Measurements from ENCODE around the gene DIRAS1.
A peak's percentile ranks its signal among the peaks of the same experiment; 100 is the strongest.
"Not testable (repeated sequence)": the region's sequence is repeated elsewhere in the genome, so short reads cannot be mapped to it uniquely, and the experiment has no call there.

Gene DIRAS1

DNA sequence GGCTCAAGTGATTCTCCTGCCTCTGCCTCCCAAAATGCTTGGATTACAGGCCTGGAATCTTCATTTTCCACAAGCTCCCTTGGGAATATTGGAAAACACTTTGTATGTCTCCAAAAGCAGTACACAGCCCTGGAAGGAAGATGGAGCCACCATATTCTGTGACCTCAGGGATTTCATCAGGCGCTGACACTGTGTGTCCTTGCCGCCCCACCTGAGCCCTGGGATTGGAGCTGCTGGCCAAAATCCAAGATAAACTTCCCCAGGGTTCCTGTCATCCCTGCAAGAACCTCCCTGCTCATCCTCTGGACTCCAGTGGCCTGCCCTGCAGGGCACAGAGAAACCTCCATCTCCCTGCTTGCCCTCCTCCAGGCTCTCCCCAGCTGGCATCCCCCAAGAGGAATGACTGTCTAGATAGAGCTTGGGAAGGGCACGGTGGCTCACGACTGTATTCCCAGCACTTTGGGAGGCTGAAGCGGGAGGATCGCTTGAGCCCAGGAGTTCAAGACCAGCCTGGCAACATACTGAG is 17.4 kb downstream of the DIRAS1 start:
- DNase-seq, result no peak

DNA sequence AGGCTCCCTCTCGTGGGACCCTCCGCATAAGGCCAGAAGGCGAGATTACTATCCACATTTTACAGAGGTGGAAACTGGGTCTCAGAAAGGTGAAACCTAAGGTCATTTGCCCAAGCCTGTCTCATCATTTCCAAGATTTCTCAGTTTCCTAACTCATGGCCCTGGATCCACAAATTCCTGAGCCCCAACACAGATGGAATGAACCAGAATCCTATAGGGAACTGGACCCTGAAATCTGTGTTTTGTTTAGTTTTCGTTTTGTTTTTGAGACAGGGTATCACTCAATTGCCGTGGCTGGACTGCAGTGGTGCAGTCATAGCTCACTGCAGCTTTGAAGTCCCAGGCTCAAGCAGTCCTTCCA is 18.1 kb downstream of the DIRAS1 start:
- DNase-seq, result no peak

DNA sequence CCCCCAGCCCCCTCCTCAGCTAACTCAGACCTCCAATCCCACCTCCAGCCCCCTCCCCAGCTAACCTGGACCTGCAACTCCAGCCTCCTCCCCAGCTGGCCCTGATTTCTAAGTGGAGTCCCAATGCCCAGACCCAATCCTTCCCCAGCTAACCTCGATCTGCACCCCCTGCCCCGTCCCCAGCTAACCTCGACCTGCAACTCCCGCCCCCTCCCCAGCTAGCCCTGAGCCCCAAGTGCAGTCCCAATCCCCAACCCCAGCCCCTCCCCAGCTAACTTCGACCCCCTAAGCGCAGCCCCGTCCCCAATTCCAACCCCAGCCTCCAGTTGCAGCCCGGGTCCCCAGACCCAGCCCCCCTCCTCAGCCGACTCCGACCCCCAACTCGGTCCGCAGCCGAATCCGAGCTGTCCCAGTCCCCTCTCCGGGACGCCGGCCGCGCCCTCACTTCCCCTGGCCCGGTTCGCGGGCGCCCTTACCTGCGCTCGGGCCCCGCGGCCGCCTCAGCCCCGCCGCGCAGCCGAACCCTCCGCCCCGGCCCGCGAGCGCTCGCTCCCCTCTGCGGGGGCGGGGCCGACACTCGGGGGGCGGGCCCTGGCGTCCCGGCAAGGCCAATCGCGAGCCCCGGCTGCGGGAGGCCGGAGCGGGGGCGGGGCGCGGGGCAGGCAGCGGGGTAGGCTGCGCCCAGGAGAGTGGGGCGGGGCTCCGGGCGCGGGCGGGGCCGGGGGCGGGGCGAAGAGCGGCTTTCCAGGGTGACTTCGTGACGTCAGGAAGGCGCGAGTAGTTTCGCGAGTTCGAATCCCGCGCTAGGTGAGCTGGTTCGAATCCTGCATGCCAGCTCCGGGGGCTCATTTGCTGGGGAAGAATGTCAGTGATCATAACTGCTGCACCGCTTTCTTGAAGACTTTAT is 18.7 kb downstream of the DIRAS1 start, which contains the start of gene GNG7:
GNG7 (minus strand) TSS at position 525 of the 907 bp plus-strand sequence. CDS start 182,006 bp downstream, outside the sequence.
- DNase-seq, result peak; percentile 92

DNA sequence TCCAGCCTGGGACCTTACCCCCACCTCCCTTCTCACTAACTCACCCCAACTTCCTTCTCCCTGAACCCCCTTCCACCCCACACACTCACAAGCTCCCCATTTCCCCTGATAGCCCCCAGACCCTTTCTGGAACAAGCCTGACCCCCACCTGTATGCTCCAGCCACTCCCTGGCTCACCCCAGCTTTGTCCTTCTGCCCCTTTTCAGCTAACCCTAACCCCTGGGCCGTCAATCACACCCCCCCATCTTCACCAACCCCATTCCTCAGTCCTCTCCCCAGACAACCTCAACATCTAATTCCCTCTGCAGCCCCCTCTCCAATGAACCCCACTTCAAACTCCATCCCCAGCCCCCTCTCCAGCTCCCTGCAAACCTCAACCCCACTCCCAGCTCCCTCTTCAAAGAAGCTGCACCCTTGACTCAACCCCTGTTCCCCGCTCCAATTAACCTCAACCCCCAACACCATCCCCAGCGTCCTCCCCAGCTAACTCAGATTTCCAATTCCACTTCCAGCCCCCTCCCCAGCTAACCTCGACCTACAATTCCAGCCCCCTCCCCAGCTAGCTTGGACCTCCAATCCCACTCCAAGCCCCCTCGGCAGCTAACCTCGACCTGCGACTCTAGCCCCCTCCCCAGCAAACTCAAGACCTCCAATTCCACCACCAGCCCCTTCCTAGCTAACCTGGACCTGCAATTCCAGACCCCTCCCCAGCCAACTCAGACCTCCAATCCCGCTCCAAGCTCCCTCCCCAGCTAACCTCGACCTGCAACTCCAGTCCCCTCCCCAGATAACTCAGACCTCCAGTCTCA is 19.6 kb downstream of the DIRAS1 start:
- DNase-seq, result no peak

DNA sequence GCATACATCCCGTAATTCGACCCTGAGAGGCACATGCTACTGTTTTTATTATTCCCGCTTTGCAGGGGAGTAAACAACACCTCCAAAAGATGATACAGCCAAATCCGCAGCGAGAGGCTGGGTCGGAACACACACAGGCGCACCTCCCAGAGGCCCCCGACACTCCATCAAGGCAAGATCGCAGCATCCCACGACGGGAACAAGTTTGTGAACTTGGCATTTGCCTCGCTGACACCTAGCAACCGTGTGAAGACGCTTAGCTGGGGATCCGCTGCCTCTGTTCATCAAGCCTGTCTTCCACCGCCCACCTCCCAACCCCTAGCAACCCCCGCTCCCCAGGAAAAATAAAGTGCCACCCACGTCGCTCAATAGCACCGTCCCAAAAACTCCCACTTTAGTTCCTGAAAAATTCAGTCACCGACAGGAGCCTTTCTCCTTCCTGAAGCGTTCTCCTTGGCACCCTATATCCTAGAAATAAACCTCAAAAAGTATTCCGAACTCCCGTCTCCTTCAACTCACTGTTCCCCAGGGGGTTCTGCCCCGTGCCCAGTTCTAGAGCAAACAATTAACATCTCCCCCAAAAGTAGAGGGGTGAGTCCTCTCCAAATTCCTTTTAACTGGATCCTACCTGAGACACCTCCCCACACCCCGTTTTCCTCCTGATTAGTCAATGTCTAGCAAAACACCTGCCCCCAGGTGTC is 20.4 kb downstream of the DIRAS1 start:
- no peak for DNase-seq

DNA sequence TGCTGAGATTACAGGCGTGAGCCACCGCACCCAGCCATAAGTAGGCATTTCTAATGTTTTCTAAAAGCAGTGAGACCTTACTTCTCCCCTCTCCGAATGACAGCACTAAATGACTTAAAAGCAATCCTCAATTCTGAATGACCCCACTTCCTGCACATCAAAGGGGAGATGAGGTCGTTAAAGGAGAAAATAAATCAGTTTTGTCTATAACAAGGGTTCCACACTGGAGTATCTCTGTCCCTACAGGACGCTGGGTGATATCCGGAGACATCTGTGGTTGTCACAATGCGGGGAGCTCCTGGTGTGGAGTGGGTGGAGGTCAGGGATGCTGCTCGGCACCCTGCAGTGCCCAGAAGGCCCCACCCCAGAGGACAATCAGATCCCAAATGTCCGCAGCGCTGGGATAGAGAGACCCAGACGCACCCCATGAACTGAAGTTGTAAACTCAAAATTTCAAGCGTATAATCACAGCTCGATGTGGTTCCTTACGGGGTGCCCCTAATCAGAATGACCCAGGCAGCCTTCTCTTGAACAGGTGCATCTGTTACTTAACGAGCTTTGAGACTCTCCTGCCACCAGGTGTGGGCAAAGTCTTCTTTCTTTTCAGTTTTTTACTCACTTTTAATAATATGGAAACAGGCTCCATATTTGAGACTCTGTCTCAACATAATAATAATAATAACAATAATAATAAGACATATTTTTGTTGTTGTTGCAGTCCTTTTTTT is 21.6 kb downstream of the DIRAS1 start:
- DNase-seq, result no peak

DNA sequence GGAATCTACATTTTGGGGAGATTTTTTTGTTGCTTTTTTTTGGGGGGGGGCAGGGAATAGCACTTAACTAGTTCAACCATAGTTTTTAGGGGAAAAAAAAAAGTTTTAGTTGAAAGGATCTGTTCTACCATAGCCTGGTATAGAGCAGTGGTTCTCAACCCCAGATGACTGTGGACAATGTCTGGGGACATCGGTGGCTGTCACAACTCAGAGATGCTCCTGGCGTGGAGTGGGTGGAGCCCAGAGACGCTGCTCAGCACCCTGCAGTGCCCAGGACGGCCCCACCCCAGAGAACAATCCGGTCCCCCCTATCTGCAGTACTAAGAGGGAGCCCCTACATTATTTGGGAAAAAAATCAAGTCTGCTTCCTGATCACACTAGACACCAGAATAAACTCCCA is 27.0 kb downstream of the DIRAS1 start:
- DNase-seq, result no peak

DNA sequence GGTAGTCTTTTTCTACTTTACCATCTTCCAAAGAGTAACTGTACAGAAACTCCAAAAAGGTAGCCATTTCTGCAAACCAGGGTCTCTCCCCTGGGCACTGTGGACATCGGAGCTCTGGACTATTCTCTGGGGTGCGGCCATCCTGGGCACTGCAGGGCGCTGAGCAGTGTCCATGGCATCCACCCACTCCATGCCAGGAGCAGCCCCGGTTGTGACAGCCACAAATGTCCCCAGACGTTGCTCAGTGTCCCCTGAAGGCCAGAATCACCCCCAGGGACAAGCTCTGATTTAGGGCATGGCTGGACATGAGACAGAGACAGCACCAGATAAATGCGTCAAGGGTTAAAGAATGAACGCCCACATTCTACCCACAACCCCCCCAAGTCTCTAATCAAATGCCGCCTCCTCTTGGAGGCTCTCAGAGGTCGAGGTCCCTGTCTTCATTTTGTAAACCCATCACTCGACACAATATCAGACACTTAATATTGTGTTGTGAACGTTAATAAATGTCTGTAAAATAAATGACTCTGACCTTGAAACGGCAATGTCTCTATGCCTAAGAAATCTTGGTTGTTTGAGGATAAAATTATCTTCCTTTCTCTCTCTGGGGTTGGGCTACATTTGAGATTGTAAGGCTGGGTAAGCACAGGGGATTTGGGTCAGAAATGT is 27.5 kb downstream of the DIRAS1 start:
- no peak for DNase-seq

DNA sequence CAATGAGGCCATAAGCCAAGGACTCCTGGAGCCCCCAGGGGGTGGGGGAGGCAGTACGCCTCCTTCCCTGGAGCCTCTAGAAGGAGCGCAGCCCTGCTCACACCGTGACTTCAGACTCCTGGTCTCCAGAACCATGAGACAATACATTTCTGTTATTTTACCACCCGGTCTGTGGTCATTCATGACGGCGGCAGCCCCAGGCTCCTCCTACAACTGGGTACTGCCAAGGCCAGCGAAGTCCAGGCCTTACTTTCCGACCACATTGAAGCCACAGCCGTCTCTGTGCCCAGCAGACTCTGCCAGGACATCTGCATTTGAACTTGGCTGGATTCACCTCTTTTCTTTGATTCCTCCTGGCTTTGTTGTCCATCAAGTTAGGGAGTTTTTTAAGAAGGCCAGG is 29.2 kb downstream of the DIRAS1 start:
- no peak for DNase-seq

DNA sequence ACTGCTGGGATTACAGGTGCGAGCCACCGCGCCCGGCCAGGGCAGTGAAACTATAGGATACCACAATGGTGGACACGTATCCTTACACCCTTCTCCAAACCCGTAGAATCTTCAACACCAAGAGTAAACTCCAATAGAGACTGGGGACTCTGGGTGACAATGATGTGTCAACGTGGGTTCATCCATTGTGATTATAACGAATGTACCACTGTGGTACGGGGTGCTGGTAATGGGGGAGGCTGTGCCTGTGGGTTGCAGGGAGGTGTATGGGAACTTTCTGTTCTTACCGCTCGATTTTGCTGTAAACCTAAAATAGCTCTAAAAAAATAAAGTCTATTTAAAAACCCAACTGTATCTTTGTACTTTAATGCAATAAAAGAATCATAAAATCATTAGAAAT is 30.3 kb downstream of the DIRAS1 start:
- no peak for DNase-seq

DNA sequence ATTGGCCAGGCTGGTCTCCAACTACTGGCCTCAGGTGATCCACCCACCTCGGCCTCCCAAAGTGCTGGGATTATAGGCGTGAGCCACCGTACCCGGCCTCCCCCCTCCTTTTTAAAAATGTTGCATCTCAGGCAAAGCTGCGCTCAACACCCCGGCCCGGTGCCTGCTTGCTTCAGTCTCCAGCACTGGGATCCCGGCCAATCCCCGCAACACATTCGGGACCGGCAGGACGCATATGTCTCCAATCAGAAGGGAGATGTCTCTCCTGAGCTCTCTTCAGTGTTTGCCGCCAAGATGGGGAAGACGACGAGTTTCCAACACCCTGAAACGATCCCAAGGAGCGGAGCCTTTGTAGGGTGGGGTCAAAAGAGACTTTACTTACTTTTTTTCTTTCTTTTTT is 34.8 kb downstream of the DIRAS1 start:
- DNase-seq, result no peak

DNA sequence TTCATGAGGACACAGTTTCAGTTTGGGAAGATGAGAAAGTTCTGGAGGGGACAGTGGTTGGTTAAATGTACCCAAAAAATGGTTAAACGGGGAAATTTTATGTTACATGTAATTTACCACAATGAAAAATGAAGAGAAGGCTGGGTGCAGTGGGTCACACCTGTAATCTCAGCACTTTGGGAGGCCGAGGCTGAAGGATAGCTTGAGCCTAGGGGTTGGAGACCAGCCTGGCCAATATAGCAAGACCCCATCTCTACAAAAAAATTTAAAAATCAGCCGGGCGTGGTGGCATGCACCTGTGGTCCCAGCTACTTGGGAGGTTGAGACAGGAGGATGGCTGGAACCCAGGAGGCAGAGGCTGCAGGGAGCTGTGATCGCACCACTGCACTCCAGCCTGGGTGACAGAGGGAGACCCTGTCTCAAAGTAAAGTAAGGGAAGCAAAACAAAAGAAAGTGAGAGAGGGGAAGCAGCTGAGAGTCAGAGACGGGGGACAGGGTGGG is 35.9 kb downstream of the DIRAS1 start:
- no peak for DNase-seq

DNA sequence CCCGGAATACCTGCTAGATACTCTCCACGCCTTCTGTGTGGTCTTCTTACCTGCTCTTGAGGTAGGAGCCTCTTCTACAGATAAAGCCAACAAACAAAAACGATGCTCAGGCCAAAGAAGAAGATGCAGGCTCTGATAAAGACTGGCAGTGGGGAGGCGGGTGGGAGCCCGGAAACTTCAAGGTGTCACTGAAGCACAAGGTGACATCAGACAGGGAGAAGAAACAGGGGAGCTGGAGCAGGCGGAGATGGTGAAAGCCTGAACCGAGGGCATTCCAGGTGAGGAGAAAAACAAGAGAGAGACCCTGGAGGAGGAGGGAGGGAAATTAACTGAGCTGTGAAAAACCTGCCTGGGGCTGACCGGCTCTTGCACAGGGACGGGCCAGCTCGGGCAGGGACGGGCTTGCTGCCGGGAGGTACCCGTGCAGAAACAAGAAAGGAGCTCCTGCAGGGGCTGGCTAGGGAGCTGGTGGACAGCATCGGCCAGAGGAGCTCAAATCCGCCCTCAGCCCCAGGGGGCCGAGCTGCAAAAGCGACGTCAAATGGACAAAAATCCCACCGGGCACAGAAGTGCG is 37.7 kb downstream of the DIRAS1 start:
- no peak for DNase-seq

DNA sequence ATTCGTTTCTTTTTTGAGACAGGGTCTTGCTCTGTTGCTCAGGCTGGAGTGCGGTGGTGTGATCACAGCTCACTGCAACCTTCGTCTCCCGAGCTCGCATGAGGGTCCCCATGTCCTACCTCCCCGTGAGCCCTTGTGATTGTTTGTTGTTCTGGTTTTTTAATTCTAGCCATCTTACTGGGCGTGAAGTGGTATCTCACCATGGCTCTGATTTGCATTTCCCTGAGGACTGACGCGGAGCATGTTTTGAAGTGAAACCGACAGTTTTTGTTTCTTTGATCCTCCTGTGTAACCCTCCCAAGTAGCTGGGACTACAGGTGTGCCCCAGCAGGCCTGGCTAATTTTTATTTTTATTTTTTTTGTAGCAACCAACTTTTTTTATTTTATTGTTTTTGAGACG is 40.4 kb downstream of the DIRAS1 start:
- DNase-seq, result no peak

DNA sequence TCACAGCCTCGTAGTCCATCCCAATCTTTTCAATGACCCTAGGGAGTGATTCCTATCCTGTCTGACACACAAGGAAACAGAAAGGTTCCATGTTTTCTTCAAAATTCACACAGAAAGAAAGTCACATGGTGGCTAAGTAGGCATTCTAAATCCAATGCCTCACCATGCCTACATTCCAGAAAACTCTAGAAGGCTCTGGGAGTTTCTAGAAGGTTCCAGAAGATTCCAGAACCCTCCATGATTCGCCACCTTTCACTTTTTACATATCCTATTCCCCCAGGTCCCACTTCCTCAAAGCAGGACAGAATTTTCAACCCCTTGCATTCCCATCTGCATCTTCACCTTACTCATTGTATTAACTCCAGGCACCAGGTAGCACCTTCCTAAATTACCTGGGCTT is 41.7 kb downstream of the DIRAS1 start:
- no peak for DNase-seq

DNA sequence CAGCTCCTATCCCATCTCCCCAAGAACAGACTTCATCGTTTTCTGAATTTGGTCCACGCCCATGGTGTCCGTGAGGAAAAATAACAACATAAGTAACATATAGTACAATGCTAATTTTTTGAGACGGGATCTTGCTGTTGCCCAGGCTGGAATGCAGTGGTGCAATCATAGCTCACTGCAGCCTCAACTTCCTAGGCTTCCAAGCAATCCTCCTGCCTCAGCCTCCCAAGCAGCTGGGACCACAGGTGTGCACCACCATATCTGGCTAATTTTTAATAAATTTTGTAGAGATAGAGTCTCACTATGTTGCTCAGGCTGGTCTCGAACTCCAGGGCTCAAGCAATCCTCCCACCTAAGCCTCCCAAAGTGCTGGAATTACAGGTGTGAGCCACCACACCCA is 42.2 kb downstream of the DIRAS1 start:
- DNase-seq, result not testable (repeated sequence)

DNA sequence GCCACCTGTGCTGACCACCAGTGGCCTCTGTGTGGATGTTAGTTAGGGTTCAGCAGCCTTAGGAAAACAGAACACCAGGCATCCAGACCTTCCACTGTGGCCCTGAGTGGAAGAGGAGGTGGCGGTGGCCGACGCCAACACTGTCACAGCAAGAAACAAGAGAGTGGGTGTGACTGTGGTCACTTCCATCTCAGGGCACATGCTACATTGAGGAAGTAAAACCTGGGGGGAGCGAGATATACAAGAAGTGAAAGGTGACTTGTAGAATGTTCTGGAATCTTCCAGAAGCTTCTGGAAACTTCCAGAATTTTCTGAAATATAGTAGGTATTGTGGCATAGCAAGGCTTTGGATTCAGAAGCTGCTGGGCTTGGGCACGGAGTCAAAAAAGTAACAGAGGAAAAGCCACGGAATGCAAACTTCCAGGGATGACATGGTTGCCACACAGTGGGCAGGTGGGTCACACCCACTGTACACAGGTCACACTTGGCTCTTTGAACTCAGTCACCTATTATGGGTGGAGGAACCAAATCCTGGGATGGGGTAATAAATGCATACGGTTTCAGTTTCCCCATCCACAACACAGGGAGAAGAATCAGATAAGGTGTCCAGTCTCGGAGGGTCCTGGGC is 43.0 kb downstream of the DIRAS1 start:
- DNase-seq, result no peak

DNA sequence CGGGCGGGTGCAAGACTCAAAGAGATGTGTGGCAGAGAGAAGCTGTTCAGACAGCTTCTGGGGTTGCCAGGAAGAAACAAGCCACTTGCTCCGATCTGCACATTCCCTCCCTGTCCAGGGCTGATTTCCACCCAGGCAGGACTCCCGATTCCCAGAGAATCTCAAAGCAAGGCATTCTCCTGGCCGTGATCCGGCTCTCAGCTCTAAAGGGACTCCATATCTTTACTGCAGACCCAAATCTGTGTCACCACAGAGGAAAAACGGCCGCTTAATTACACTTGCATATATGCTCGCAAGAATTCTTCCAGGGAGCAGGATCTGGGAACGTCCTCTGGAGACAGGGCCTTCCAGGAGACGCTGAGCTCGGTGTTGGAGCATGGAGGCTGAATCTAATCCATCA is 44.3 kb downstream of the DIRAS1 start:
- DNase-seq, result no peak

DNA sequence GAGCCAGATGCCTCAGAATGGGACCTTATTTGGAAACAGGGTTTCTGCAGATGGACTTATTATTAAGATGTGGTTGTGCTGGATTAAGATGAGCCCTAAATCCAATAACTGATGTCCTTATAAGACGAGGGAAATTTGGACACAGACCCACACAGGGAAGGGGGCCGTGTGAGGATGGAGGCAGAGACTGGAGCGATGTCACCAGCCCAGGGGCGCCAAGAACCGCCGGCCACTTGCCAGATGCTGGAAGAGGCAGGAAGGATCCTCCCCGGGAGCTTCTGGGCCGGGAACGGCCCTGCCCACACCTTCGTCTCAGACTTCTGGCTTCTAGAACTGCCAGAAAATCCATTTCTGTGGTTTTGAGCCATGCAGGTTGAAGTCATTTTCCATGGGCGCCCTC is 45.3 kb downstream of the DIRAS1 start:
- no peak for DNase-seq

DNA sequence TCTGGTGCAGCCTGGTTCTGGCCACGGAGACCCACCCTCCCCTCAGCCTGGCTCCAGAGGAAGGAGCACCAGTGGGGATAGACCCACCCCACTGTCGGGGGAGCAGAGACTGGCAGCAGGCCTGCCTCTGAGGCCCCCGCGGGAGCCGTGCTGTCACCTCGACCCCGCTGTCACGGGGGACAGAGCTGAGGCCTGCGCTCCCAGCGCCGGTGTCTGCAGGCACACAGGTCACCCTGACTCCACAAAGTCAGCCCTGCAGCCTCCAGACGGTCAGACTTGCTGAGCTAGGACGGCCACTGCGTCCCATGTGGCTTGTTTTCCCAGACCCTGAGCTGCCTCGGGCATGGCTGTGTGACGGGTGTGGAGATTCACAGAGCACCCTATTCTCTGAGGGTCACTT is 51.0 kb downstream of the DIRAS1 start:
- DNase-seq, result no peak

Measured in NCI-H2171 (cell line).